ENCODE measurements around the gene TRAPPC1.
"Not testable (repeated sequence)": the region's sequence is repeated elsewhere in the genome, so short reads cannot be mapped to it uniquely, and the experiment has no call there.

Gene TRAPPC1

DNA sequence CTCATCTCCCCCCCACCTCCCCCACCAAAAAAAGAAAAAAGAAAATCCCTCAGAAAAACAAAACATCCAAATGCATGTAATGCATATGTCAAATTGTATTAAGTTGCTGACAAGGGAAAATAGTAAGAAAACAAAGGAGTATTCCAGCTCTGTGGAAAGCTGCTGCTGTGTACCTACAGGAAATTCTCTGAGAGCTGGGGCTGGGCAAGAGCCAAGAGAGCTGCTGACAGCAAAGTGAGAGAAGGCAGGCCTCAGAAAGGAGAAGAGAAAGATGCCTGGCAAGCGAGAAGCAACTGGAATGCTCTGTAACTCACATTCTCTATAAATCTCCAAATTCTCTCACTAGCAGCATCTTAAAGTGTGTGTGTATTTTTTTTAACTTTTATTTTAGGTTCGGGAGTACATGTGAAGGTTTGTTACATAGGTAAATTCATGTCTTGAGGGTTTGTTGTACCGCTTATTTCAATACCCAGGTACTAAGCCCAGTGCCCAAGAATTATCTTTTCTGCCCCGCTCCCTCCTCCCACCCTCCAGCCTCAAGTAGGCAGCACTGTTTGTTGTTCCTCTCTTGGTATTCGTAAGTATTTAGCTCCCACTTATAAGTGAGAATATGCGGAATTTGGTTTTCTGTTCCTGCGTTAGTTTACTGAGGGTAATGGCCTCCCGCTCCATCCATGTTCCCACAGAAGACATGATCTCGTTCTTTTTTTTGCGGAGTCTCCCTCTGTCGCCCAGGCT is 24.7 kb upstream of the TRAPPC1 start:
- no peaks in the 10 kb centered on the region for H3K4me1 ChIP-seq (ENCODE audit: control insufficient read depth, insufficient read depth, low read length)
- H3K27me3 ChIP-seq (ENCODE audit: control insufficient read depth, insufficient read depth, low read length) = no peaks in the 10 kb centered on the region
- H3K9me3 ChIP-seq (ENCODE audit: control insufficient read depth, insufficient read depth, low read length) = no peaks in the 10 kb centered on the region
- no peak overlapping the region for H3K4me3 ChIP-seq (ENCODE audit: low read length)
- no peaks in the 10 kb centered on the region for H3K36me3 ChIP-seq (ENCODE audit: control insufficient read depth, insufficient read depth, low read length)
- no peak for DNase-seq (ENCODE audit: low read depth, low spot score)
- no peak overlapping the region for H3K27ac ChIP-seq (ENCODE audit: low read length)
- WGBS (ENCODE audit: insufficient coverage, insufficient read length) = no CpG with 5 or more reads among the region's 11 CpGs

DNA sequence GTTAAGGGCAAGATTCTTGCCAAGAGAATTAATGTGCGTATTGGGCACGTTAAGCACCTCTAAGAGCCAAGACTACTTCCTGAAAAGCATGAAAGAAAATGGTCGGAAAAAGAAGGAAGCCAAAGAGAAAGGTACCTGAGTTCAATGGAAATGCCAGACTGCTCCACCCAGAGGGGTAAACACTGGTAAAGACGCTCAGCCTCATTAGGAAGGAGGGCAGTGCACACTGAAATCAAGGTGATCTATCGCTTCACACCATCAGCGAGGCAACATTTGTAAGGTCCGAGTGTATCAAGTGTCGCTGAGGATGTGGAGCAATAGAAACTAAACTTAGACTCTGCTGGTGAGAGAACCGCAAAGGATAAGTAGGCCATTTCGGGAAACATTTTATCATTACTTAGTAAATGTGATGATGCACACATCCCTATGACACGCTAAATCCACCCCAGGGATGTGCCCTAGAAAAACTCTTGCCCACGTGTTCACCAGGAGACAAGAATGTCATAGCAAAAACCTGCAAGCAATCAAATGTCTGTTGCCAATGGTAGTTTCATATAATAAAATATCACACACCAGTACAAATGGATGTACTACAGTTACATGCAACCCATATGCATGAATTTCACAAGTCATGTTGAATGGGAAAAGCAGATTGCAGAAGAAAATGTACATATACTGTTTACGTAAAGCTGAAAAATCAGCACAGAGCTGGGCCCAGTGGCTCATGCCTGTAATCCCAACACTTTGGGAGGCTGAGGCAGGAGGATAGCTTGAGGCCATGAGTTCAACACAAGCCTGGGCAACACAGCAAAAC is 23.9 kb upstream of the TRAPPC1 start:
- Histone ChIP-seq H3K27ac (ENCODE audit: low read length) (no peak overlapping the region), H3K4me1 (ENCODE audit: control insufficient read depth, insufficient read depth, low read length) (no peaks in the 10 kb centered on the region), H3K36me3 (ENCODE audit: control insufficient read depth, insufficient read depth, low read length) (no peaks in the 10 kb centered on the region), H3K27me3 (ENCODE audit: control insufficient read depth, insufficient read depth, low read length) (no peaks in the 10 kb centered on the region), H3K4me3 (ENCODE audit: low read length) (no peak overlapping the region), H3K9me3 (ENCODE audit: control insufficient read depth, insufficient read depth, low read length) (no peaks in the 10 kb centered on the region)
- no peak for DNase-seq (ENCODE audit: low read depth, low spot score)
- WGBS (ENCODE audit: insufficient coverage, insufficient read length) = no CpG with 5 or more reads among the region's 13 CpGs

DNA sequence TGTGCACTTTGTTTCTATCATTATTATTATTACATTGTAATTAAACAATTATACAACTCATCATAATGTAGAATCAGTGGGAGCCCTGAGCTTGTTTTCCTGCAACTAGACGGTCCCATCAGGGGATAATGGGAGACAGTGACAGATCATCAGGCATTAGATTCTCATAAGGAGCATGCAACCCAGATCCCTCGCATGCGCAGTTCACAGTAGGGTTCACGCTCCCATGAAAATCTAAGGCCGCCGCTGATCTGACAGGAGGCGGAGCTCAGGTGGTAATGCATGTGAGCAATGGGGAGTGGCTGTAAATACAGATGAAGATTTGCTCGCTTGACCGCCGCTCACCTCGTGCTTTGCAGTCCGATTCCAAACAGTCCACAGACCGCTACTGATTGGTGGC is 21.5 kb upstream of the TRAPPC1 start:
- not testable (repeated sequence) for H3K4me3 ChIP-seq (ENCODE audit: low read length); DNase-seq (ENCODE audit: low read depth, low spot score); H3K36me3 ChIP-seq (ENCODE audit: control insufficient read depth, insufficient read depth, low read length); H3K27me3 ChIP-seq (ENCODE audit: control insufficient read depth, insufficient read depth, low read length); H3K9me3 ChIP-seq (ENCODE audit: control insufficient read depth, insufficient read depth, low read length); H3K4me1 ChIP-seq (ENCODE audit: control insufficient read depth, insufficient read depth, low read length); H3K27ac ChIP-seq (ENCODE audit: low read length)
- WGBS (ENCODE audit: insufficient coverage, insufficient read length) = no CpG with 5 or more reads among the region's 13 CpGs

DNA sequence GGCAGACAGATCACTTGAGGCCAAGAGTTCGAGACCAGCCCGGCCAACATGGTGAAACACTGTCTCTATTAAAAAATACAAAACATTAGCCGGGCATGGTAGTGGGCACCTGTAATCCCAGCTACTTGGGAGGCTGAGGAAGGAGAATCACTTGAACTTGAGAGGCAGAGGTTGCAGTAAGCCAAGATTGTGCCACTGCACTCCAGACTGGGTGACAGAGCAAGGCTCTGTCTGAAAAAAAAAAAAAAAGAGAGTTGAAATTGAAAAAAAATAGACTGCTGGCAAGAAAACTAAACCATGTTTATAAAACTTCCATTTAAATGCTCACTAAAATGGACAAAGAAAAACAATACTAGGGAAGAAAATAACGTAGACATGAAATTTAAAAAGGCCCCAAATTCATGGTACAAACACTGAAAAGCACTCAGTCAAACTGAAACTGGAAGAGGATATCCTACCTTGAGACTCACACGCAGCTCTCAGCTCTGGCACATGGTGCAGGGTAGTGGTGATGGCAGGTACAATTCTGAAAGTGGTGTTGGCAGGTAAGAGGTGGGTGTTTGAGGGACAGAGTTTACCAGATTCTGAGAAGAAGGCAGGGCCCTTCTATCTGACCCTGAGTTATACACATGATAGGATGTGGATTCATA is 19.5 kb upstream of the TRAPPC1 start:
- no CpG with 5 or more reads among the region's 5 CpGs for WGBS (ENCODE audit: insufficient coverage, insufficient read length)
- H3K4me3 ChIP-seq (ENCODE audit: low read length) = no peak overlapping the region

DNA sequence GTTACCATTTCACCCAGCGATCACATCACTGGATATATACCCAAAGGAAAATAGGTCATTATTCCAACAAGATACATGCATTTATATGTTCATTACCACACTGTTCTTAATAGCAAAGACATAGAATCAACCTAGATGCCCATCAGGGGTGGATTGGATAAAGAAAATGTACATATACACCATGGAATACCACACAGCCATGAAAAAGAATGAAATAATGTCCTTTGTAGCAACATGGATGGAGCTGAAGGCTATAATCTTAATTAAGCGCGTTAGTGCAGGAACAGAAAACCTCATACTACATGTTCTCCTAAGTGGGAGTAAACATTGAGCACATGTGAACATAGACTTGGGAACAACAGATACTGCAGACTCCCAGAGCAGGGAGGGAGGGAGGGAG is 18.8 kb upstream of the TRAPPC1 start:
- no CpG with 5 or more reads among the region's 3 CpGs for WGBS (ENCODE audit: insufficient coverage, insufficient read length)
- DNase-seq (ENCODE audit: low read depth, low spot score) = no peak
- no peaks in the 10 kb centered on the region for H3K9me3 ChIP-seq (ENCODE audit: control insufficient read depth, insufficient read depth, low read length)
- H3K27me3 ChIP-seq (ENCODE audit: control insufficient read depth, insufficient read depth, low read length) = no peaks in the 10 kb centered on the region
- H3K4me1 ChIP-seq (ENCODE audit: control insufficient read depth, insufficient read depth, low read length) = no peaks in the 10 kb centered on the region
- H3K36me3 ChIP-seq (ENCODE audit: control insufficient read depth, insufficient read depth, low read length) = peaks cover 13% of the 10 kb centered on the region; the same call in 1 of the 2 replicates
- H3K4me3 ChIP-seq (ENCODE audit: low read length) = no peak overlapping the region
- no peak overlapping the region for H3K27ac ChIP-seq (ENCODE audit: low read length)

More for the DNA sequence above, 19.5 kb upstream of the TRAPPC1 start:
- Histone ChIP-seq H3K36me3 (ENCODE audit: control insufficient read depth, insufficient read depth, low read length) (peaks cover 8% of the 10 kb centered on the region; the same call in 1 of the 2 replicates), H3K27me3 (ENCODE audit: control insufficient read depth, insufficient read depth, low read length) (no peaks in the 10 kb centered on the region), H3K27ac (ENCODE audit: low read length) (no peak overlapping the region), H3K4me1 (ENCODE audit: control insufficient read depth, insufficient read depth, low read length) (no peaks in the 10 kb centered on the region), H3K9me3 (ENCODE audit: control insufficient read depth, insufficient read depth, low read length) (no peaks in the 10 kb centered on the region)
- no peak for DNase-seq (ENCODE audit: low read depth, low spot score)

DNA sequence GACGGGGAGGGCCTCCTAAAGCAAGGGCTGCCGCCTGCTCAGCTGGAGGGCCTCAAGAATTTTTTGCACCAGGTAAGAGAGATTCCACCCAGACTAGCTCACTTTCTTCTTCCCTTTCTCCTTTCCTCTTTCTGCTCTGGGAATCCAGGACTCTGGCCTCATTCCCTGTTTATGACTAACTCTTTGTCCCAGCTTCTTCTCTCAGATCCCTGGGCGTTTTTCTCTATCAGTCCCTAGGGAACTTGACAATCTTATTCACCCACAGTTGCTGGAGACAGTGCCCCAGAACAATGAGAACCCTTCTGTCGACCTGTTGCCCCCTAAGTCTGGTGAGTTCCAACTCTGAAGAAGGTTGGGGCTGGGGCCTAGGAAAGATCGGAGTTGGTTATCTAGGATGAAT is 15.9 kb upstream of the TRAPPC1 start:
- WGBS (ENCODE audit: insufficient coverage, insufficient read length) = no CpG with 5 or more reads among the region's 5 CpGs
- no peak for DNase-seq (ENCODE audit: low read depth, low spot score)
- H3K9me3 ChIP-seq (ENCODE audit: control insufficient read depth, insufficient read depth, low read length) = no peaks in the 10 kb centered on the region
- H3K27ac ChIP-seq (ENCODE audit: low read length) = no peak overlapping the region
- peaks cover 24% of the 10 kb centered on the region for H3K36me3 ChIP-seq (ENCODE audit: control insufficient read depth, insufficient read depth, low read length)
- H3K27me3 ChIP-seq (ENCODE audit: control insufficient read depth, insufficient read depth, low read length) = no peaks in the 10 kb centered on the region
- no peak overlapping the region for H3K4me3 ChIP-seq (ENCODE audit: low read length)
- no peaks in the 10 kb centered on the region for H3K4me1 ChIP-seq (ENCODE audit: control insufficient read depth, insufficient read depth, low read length)

DNA sequence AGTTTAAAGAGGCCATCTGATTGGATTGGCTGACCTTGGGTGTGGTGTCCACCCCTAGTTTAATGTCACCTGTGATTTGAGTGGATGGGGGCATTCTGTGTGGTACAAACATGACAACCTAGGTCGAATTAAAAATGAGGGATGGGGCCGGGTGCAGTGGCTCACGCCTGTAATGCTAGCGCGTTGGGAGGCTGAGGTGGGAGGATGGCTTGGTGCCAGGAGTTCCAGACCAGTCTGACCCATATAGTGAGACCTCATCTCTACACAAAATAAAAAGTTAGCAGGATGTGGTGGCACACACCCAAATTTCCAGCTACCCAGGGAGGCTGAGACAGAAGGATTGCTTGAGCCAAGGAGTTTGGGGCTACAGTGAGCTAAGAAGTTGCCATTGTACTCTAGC is 14.7 kb upstream of the TRAPPC1 start:
- DNase-seq (ENCODE audit: low read depth, low spot score) = no peak
- no peak overlapping the region for H3K27ac ChIP-seq (ENCODE audit: low read length)
- WGBS (ENCODE audit: insufficient coverage, insufficient read length) = no CpG with 5 or more reads among the region's 5 CpGs
- H3K4me3 ChIP-seq (ENCODE audit: low read length) = no peak overlapping the region
- H3K9me3 ChIP-seq (ENCODE audit: control insufficient read depth, insufficient read depth, low read length) = no peaks in the 10 kb centered on the region
- H3K27me3 ChIP-seq (ENCODE audit: control insufficient read depth, insufficient read depth, low read length) = no peaks in the 10 kb centered on the region
- peaks cover 26% of the 10 kb centered on the region for H3K36me3 ChIP-seq (ENCODE audit: control insufficient read depth, insufficient read depth, low read length)
- no peaks in the 10 kb centered on the region for H3K4me1 ChIP-seq (ENCODE audit: control insufficient read depth, insufficient read depth, low read length)

DNA sequence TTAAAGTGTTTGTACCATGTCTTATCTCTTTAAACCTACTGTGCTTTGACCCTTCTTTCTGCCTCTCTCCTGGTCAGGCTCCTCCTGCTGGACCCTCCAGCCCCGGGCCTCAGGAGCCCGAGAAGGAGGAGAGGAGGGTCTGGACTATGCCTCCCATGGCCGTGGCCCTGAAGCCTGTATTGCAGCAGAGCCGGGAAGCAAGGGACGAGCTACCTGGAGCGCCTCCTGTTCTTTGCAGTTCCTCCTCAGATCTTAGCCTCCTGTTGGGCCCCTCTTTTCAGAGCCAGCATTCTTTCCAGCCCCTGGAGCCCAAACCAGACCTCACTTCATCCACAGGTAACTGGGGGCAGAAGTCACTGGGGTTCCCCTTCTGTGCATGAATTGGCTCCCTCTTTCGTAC is 13.9 kb upstream of the TRAPPC1 start:
- no peaks in the 10 kb centered on the region for H3K4me1 ChIP-seq (ENCODE audit: control insufficient read depth, insufficient read depth, low read length)
- no peaks in the 10 kb centered on the region for H3K9me3 ChIP-seq (ENCODE audit: control insufficient read depth, insufficient read depth, low read length)
- peaks cover 29% of the 10 kb centered on the region for H3K36me3 ChIP-seq (ENCODE audit: control insufficient read depth, insufficient read depth, low read length)
- H3K27ac ChIP-seq (ENCODE audit: low read length) = no peak overlapping the region
- no CpG with 5 or more reads among the region's 7 CpGs for whole genome bisulfite sequencing (ENCODE audit: insufficient coverage, insufficient read length)
- no peak for DNase-seq (ENCODE audit: low read depth, low spot score)
- H3K4me3 ChIP-seq (ENCODE audit: low read length) = no peak overlapping the region
- no peaks in the 10 kb centered on the region for H3K27me3 ChIP-seq (ENCODE audit: control insufficient read depth, insufficient read depth, low read length)

DNA sequence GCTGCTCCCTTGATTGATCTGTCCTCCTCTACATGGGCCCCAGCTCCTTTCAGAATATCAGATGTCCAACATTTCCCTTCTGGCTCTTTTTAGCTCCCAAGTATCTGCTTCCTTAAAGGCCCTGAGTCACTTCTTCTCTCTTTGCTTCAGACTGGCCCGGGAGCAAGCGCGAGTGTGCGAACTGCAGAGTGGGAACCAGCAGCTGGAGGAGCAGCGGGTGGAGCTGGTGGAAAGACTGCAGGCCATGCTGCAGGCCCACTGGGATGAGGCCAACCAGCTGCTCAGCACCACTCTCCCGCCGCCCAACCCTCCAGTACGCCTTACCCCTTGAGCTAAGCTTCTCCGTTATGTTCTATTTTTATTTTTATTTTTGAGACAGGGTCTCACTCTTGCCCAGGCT is 12.6 kb upstream of the TRAPPC1 start:
- Histone ChIP-seq H3K9me3 (ENCODE audit: control insufficient read depth, insufficient read depth, low read length) (no peaks in the 10 kb centered on the region), H3K4me1 (ENCODE audit: control insufficient read depth, insufficient read depth, low read length) (no peaks in the 10 kb centered on the region), H3K27me3 (ENCODE audit: control insufficient read depth, insufficient read depth, low read length) (no peaks in the 10 kb centered on the region), H3K4me3 (ENCODE audit: low read length) (no peak overlapping the region), H3K36me3 (ENCODE audit: control insufficient read depth, insufficient read depth, low read length) (peaks cover 35% of the 10 kb centered on the region), H3K27ac (ENCODE audit: low read length) (no peak overlapping the region)
- no peak for DNase-seq (ENCODE audit: low read depth, low spot score)
- WGBS (ENCODE audit: insufficient coverage, insufficient read length) = no CpG with 5 or more reads among the region's 9 CpGs

DNA sequence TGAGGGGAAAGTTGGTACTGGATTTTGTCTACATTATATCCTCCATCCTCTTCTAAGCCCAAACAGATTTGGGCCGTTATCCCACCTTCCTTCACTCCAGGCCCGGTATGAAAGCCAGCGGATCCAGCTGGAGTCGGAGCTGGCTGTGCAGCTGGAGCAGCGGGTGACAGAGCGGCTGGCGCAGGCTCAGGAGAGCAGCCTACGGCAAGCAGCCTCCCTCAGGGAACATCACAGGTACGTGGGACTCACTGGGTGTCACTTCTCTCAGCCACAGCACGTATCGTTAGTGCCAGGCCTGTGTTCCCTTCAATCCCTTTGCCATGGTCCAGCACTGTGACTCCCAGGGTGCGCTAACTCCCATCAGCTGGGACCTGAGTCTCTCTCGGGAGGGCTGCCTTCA is 11.5 kb upstream of the TRAPPC1 start:
- Histone ChIP-seq H3K27ac (ENCODE audit: low read length) (no peak overlapping the region), H3K4me1 (ENCODE audit: control insufficient read depth, insufficient read depth, low read length) (no peaks in the 10 kb centered on the region), H3K4me3 (ENCODE audit: low read length) (no peak overlapping the region), H3K36me3 (ENCODE audit: control insufficient read depth, insufficient read depth, low read length) (peaks cover 34% of the 10 kb centered on the region), H3K9me3 (ENCODE audit: control insufficient read depth, insufficient read depth, low read length) (no peaks in the 10 kb centered on the region), H3K27me3 (ENCODE audit: control insufficient read depth, insufficient read depth, low read length) (no peaks in the 10 kb centered on the region)
- DNase-seq (ENCODE audit: low read depth, low spot score) = no peak
- WGBS (ENCODE audit: insufficient coverage, insufficient read length) = no CpG with 5 or more reads among the region's 13 CpGs
